SK-N-SH treated with all-trans-retinoic acid at 6 μM for 48 hours (cell line): ENCODE data around the gene NCMAP.

Experiments
- ATAC-seq: fragments of 200-7000 bp; cut with Tn5 transposase; 3 replicates; pipeline ENCODE4 v1.9.1; 2020; ENCODE audit warnings: mild to moderate bottlenecking, moderate library complexity
- ARNTL ChIP-seq: fragments of 450-650 bp; formaldehyde crosslinking; IDR thresholded peaks from 2 replicates; pipeline ENCODE4 v1.5.0; 2020; ENCODE audit warnings: low read depth, mild to moderate bottlenecking, moderate library complexity, borderline replicate concordance
- BACH2 ChIP-seq: fragments of 250-450 bp; sonication (Bioruptor Pico); IDR thresholded peaks from 2 replicates; pipeline ENCODE4 v1.9.0; 2021; ENCODE audit warnings: mild to moderate bottlenecking, borderline replicate concordance
- CREB5 ChIP-seq: fragments of 250-450 bp; sonication (Bioruptor Pico); IDR thresholded peaks from 2 replicates; pipeline ENCODE4 v1.5.1; 2020; ENCODE audit warnings: low read depth, mild to moderate bottlenecking, moderate library complexity
- CSDC2 ChIP-seq: fragments of 250-450 bp; sonication (Bioruptor Pico); IDR thresholded peaks from 2 replicates; pipeline ENCODE4 v1.5.0; 2020; ENCODE audit warnings: mild to moderate bottlenecking, moderate library complexity
- ESRRG ChIP-seq: fragments of 250-450 bp; sonication (Bioruptor Pico); IDR thresholded peaks from 2 replicates; pipeline ENCODE4 v1.6.1; 2021; ENCODE audit warnings: mild to moderate bottlenecking
- GLIS3 ChIP-seq: fragments of 250-450 bp; sonication (Bioruptor Pico); IDR thresholded peaks from 2 replicates; pipeline ENCODE4 v1.5.0; 2020; ENCODE audit warnings: mild to moderate bottlenecking, moderate library complexity
- ISL1 ChIP-seq: fragments of 250-450 bp; sonication (Bioruptor Pico); IDR thresholded peaks from 2 replicates; pipeline ENCODE4 v2.1.2; 2022; ENCODE audit warnings: mild to moderate bottlenecking, moderate library complexity
- OSR1 ChIP-seq: fragments of 250-450 bp; sonication (Bioruptor Pico); IDR thresholded peaks from 2 replicates; pipeline ENCODE4 v1.8.0; 2022; ENCODE audit warnings: moderate library complexity, mild to moderate bottlenecking, inconsistent platforms
- PATZ1 ChIP-seq: fragments of 250-450 bp; sonication (Bioruptor Pico); IDR thresholded peaks from 2 replicates; pipeline ENCODE4 v1.8.0; 2020; ENCODE audit warnings: mild to moderate bottlenecking, moderate library complexity, borderline replicate concordance
- POU6F1 ChIP-seq: fragments of 250-450 bp; sonication (Bioruptor Pico); IDR thresholded peaks from 2 replicates; pipeline ENCODE4 v1.8.0; 2021; ENCODE audit warnings: low read depth, mild to moderate bottlenecking, moderate library complexity, borderline replicate concordance
- PPARA ChIP-seq: fragments of 250-450 bp; sonication (Bioruptor Pico); IDR thresholded peaks from 2 replicates; pipeline ENCODE4 v1.5.0; 2020; ENCODE audit warnings: mild to moderate bottlenecking, borderline replicate concordance
- RARB ChIP-seq: fragments of 250-450 bp; sonication (Bioruptor Pico); IDR thresholded peaks from 2 replicates; pipeline ENCODE4 v1.8.0; 2021; ENCODE audit warnings: mild to moderate bottlenecking, moderate library complexity
- SNAI2 ChIP-seq: fragments of 250-450 bp; sonication (Bioruptor Pico); IDR thresholded peaks from 2 replicates; pipeline ENCODE4 v1.5.0; 2020; ENCODE audit warnings: mild to moderate bottlenecking, moderate library complexity
- TCF4 ChIP-seq: fragments of 250-450 bp; sonication (Bioruptor Pico); IDR thresholded peaks from 2 replicates; pipeline ENCODE4 v1.8.0; 2021; ENCODE audit warnings: mild to moderate bottlenecking, moderate library complexity, borderline replicate concordance
- TOX ChIP-seq: fragments of 250-450 bp; sonication (Bioruptor Pico); IDR thresholded peaks from 2 replicates; pipeline ENCODE4 v1.8.0; 2021; ENCODE audit warnings: mild to moderate bottlenecking, moderate library complexity, borderline replicate concordance
- ZC3H10 ChIP-seq: fragments of 250-450 bp; sonication (Bioruptor Pico); IDR thresholded peaks from 2 replicates; pipeline ENCODE4 v1.5.1; 2021; ENCODE audit warnings: mild to moderate bottlenecking, moderate library complexity
- ZFP3 ChIP-seq: fragments of 250-450 bp; sonication (Bioruptor Pico); IDR thresholded peaks from 2 replicates; pipeline ENCODE4 v1.5.0; 2020; ENCODE audit warnings: mild to moderate bottlenecking, moderate library complexity
- ZFP30 ChIP-seq: fragments of 450-650 bp; formaldehyde crosslinking; IDR thresholded peaks from 2 replicates; pipeline ENCODE4 v1.5.0; 2022; ENCODE audit warnings: mild to moderate bottlenecking, moderate library complexity
- ZNF70 ChIP-seq: fragments of 450-650 bp; formaldehyde crosslinking; IDR thresholded peaks from 2 replicates; pipeline ENCODE4 v1.5.0; 2020; ENCODE audit warnings: mild to moderate bottlenecking, moderate library complexity
- ZNF8 ChIP-seq: fragments of 450-650 bp; formaldehyde crosslinking; IDR thresholded peaks from 2 replicates; pipeline ENCODE4 v1.5.0; 2020; ENCODE audit warnings: mild to moderate bottlenecking, moderate library complexity
- TF ChIP-seq, protein P1 (sequence below): fragments of 250-450 bp; sonication (Bioruptor Pico); IDR thresholded peaks from 2 replicates; pipeline ENCODE4 v1.5.0; 2020; ENCODE audit warnings: mild to moderate bottlenecking, moderate library complexity
- TF ChIP-seq, protein P2 (sequence below): fragments of 250-450 bp; sonication (Bioruptor Pico); IDR thresholded peaks from 2 replicates; pipeline ENCODE4 v1.5.1; 2021; ENCODE audit warnings: mild to moderate bottlenecking, moderate library complexity

NCMAP gene

DNA sequence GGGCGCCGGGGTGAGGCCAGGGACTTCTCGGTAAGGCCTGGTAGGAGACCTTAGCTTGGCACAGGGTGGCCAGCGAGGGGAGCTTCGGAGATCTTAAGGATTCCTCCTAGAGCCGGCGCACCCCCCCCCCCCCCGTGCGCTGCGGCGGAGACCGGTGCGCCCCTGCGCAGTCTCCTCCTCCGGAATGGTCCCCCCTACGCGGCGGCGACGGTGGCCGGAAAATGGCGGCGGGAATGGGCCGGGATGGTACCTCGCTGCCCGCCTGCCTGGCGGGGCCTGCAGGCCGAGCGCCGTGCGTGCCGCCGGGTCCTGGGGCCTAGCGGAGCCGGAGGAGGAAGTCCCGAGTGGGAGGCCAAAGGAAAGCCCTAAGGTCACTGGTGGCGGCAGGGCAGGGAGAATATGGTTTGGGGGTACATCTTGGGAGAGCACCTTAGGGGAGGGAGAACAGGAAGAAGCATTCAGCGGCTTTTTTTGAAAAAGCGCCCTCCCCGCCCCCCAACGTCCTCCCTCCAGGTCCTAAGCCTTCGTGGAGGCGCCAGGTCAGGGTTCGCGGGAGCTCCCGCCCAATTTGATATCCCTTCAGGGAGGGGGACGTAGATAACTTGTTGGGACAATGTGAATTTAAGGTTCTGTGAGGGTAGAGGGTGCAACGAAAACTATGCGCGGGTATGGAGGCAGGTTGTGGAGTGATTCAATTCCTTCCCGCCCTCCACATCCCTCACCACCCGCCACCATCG lies 87.6 kb downstream of the NCMAP start:
- peak; percentile 57 for ATAC-seq
- TF ChIP-seq TCF4 (CRISPR knock-in tag) (no peak), CREB5 (no peak)

DNA sequence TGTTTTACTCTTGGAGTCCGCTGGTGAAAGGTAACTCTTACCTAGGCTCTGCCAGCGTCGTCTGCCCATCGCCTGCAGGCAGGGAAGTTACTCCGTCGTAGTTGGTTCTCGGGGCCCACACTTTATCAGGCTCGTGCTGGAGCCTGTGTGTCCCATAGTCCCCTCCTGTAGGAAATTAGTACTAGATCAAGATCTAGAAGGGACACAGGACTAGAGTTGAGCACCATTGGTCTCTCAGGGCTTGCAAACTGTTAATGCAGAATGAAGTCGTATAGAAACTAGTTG lies 88.2 kb downstream of the NCMAP start:
- TF ChIP-seq GLIS3 = no peak
- no peak for TF ChIP-seq ZC3H10
- no peak for TF ChIP-seq ZNF70 (CRISPR knock-in tag)
- no peak for TF ChIP-seq RARB (CRISPR knock-in tag)
- no peak for TF ChIP-seq ISL1 (CRISPR knock-in tag)
- TF ChIP-seq ZNF8 = no peak
- no peak for TF ChIP-seq TOX
- TF ChIP-seq PPARA (CRISPR knock-in tag) = no peak
- TF ChIP-seq ZFP3 (CRISPR knock-in tag) = no peak
- TF ChIP-seq, protein P1, sequence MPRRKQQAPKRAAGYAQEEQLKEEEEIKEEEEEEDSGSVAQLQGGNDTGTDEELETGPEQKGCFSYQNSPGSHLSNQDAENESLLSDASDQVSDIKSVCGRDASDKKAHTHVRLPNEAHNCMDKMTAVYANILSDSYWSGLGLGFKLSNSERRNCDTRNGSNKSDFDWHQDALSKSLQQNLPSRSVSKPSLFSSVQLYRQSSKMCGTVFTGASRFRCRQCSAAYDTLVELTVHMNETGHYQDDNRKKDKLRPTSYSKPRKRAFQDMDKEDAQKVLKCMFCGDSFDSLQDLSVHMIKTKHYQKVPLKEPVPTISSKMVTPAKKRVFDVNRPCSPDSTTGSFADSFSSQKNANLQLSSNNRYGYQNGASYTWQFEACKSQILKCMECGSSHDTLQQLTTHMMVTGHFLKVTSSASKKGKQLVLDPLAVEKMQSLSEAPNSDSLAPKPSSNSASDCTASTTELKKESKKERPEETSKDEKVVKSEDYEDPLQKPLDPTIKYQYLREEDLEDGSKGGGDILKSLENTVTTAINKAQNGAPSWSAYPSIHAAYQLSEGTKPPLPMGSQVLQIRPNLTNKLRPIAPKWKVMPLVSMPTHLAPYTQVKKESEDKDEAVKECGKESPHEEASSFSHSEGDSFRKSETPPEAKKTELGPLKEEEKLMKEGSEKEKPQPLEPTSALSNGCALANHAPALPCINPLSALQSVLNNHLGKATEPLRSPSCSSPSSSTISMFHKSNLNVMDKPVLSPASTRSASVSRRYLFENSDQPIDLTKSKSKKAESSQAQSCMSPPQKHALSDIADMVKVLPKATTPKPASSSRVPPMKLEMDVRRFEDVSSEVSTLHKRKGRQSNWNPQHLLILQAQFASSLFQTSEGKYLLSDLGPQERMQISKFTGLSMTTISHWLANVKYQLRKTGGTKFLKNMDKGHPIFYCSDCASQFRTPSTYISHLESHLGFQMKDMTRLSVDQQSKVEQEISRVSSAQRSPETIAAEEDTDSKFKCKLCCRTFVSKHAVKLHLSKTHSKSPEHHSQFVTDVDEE (CRISPR knock-in tag) = no peak
- TF ChIP-seq BACH2 (CRISPR knock-in tag) = no peak
- no peak for TF ChIP-seq ZFP30 (CRISPR knock-in tag)
- no peak for TF ChIP-seq CREB5
- TF ChIP-seq, all 23 proteins: peak for 0

GRCh38 chr1:24648919-24649318 lies 93.0 kb downstream of the NCMAP start:
- no peak for ATAC-seq
- TF ChIP-seq BACH2 (CRISPR knock-in tag) = no peak
- no peak for TF ChIP-seq ISL1 (CRISPR knock-in tag)
- TF ChIP-seq CSDC2 = no peak
- TF ChIP-seq ZFP30 (CRISPR knock-in tag) = no peak
- no peak for TF ChIP-seq SNAI2 (CRISPR knock-in tag)
- TF ChIP-seq ARNTL (CRISPR knock-in tag) = no peak
- no peak for TF ChIP-seq ZNF8

More for the DNA sequence above, 88.2 kb downstream of the NCMAP start:
- ATAC-seq = no peak

DNA sequence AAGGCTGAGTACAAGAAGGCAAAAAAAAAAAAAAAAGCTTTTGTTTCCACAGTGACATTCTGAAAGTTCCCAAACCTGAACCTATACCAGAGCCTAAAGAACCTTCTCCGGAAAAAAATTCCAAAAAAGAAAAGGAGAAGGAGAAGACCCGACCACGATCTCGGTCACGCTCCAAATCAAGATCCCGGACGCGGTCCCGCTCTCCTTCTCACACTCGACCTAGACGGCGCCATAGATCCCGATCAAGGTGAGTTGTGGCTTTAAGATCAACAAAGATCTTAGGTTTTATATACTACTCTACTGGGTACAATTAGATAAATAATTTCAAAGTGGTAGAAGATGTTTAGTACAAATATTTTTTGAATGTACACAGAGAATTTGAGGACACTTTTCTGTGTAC lies 96.5 kb downstream of the NCMAP start:
- no peak for ATAC-seq
- TF ChIP-seq PPARA (CRISPR knock-in tag) (no peak), ESRRG (CRISPR knock-in tag) (no peak), ZNF70 (CRISPR knock-in tag) (no peak), RARB (CRISPR knock-in tag) (no peak), GLIS3 (no peak), ARNTL (CRISPR knock-in tag) (no peak), TCF4 (CRISPR knock-in tag) (no peak), ISL1 (CRISPR knock-in tag) (no peak), TOX (no peak), POU6F1 (CRISPR knock-in tag) (no peak), PATZ1 (CRISPR knock-in tag) (no peak), ZNF8 (no peak), ZFP30 (CRISPR knock-in tag) (no peak), SNAI2 (CRISPR knock-in tag) (no peak), OSR1 (CRISPR knock-in tag) (no peak)
- TF ChIP-seq, protein P1 (CRISPR knock-in tag) = no peak
- TF ChIP-seq, protein P2, sequence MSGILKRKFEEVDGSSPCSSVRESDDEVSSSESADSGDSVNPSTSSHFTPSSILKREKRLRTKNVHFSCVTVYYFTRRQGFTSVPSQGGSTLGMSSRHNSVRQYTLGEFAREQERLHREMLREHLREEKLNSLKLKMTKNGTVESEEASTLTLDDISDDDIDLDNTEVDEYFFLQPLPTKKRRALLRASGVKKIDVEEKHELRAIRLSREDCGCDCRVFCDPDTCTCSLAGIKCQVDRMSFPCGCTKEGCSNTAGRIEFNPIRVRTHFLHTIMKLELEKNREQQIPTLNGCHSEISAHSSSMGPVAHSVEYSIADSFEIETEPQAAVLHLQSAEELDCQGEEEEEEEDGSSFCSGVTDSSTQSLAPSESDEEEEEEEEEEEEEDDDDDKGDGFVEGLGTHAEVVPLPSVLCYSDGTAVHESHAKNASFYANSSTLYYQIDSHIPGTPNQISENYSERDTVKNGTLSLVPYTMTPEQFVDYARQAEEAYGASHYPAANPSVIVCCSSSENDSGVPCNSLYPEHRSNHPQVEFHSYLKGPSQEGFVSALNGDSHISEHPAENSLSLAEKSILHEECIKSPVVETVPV (CRISPR knock-in tag) = no peak
